Hepatocyte (in vitro differentiated cells): ENCODE results near the gene ACTR1A.
"Not testable (repeated sequence)": the region's sequence is repeated elsewhere in the genome, so short reads cannot be mapped to it uniquely, and the experiment has no call there.

Experiments used
- EZH2phosphoT487 ChIP-seq: fragments of 200-600 bp; sonication (generic); IDR thresholded peaks from one replicate; pipeline ENCODE4 v1.6.1; 2018; ENCODE audit warnings: antibody characterized with exemption, mild to moderate bottlenecking, low read depth, moderate library complexity; ENCODE audit not compliant: unreplicated experiment, severe bottlenecking
- TF ChIP-seq, protein P1 (sequence below): fragments of 200-600 bp; sonication (generic); IDR thresholded peaks from 2 replicates; pipeline ENCODE4 v1.5.1; 2016; ENCODE audit warnings: antibody characterized with exemption, mild to moderate bottlenecking; ENCODE audit not compliant: poor library complexity

DNA sequence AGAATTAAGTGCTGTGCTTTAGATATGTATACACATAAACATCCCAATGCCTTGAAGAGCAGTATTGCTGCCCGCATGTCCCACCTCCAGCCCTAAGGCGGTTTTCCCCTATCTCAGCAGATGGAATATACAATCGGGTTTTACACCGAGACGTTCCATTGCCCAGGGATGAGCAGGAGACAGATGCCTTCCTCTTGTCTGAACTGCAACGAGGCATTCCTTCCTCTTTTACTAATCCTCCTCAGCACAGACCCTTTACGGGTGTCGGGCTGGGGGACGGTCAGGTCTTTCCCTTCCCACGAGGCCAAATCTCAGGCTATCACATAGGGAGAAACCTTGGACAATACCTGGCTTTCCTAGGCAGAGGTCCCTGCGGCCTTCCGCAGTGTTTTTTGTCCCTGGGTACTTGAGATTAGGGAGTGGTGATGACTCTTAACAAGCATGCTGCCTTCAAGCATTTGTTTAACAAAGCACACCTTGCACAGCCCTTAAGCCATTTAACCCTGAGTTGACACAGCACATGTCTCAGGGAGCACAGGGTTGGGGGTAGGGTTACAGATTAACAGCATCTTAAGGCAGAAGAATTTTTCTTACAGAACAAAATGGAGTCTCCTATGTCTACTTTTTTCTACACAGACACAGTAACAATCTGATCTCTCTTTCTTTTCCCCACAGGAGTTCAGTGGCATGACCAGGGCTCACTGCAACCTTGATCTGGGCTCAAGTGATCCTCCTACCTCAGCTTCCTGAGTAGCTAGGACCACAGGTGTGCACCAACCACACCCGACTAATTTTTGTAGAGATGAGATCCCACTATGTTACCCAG, 47.6 kb downstream of the ACTR1A start:
- not testable (repeated sequence) for TF ChIP-seq EZH2phosphoT487
- TF ChIP-seq, protein P1, sequence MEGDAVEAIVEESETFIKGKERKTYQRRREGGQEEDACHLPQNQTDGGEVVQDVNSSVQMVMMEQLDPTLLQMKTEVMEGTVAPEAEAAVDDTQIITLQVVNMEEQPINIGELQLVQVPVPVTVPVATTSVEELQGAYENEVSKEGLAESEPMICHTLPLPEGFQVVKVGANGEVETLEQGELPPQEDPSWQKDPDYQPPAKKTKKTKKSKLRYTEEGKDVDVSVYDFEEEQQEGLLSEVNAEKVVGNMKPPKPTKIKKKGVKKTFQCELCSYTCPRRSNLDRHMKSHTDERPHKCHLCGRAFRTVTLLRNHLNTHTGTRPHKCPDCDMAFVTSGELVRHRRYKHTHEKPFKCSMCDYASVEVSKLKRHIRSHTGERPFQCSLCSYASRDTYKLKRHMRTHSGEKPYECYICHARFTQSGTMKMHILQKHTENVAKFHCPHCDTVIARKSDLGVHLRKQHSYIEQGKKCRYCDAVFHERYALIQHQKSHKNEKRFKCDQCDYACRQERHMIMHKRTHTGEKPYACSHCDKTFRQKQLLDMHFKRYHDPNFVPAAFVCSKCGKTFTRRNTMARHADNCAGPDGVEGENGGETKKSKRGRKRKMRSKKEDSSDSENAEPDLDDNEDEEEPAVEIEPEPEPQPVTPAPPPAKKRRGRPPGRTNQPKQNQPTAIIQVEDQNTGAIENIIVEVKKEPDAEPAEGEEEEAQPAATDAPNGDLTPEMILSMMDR: not testable (repeated sequence)
